ENCODE data around the gene DSG1.

GRCh38 chr18:31294199-31294747, 23.7 kb upstream of the DSG1 start:
- TF ChIP-seq, protein P1, sequence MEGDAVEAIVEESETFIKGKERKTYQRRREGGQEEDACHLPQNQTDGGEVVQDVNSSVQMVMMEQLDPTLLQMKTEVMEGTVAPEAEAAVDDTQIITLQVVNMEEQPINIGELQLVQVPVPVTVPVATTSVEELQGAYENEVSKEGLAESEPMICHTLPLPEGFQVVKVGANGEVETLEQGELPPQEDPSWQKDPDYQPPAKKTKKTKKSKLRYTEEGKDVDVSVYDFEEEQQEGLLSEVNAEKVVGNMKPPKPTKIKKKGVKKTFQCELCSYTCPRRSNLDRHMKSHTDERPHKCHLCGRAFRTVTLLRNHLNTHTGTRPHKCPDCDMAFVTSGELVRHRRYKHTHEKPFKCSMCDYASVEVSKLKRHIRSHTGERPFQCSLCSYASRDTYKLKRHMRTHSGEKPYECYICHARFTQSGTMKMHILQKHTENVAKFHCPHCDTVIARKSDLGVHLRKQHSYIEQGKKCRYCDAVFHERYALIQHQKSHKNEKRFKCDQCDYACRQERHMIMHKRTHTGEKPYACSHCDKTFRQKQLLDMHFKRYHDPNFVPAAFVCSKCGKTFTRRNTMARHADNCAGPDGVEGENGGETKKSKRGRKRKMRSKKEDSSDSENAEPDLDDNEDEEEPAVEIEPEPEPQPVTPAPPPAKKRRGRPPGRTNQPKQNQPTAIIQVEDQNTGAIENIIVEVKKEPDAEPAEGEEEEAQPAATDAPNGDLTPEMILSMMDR (IDR thresholded peaks at IDR 0.05): no peak
- TF ChIP-seq POLR2A (IDR thresholded peaks at IDR 0.05): no peak

All from esophagus squamous epithelium (tissue), 4 donors.